WTC11 (cell line): Measurements from ENCODE around the gene MRPS27.

ENCODE experiments used
- AFF4 ChIP-seq: sonication (generic); formaldehyde crosslinking; IDR thresholded peaks from 2 replicates; pipeline ENCODE4 v1.8.1; 2023; ENCODE audit warnings: mild to moderate bottlenecking, missing genetic modification reagents, borderline replicate concordance
- ATF3 ChIP-seq: sonication (generic); formaldehyde crosslinking; conservative IDR thresholded peaks from 2 replicates; pipeline ENCODE4 v1.8.1; 2022; ENCODE audit warnings: mild to moderate bottlenecking, missing genetic modification reagents
- CTCF ChIP-seq: fragments of 200-600 bp; IDR thresholded peaks from 2 replicates; pipeline ENCODE4 v1.8.0; 2022; ENCODE audit warnings: antibody characterized with exemption
- E2F4 ChIP-seq: sonication (generic); formaldehyde crosslinking; IDR thresholded peaks from 2 replicates; pipeline ENCODE4 v1.8.1; 2022; ENCODE audit warnings: low read depth, mild to moderate bottlenecking, moderate library complexity, missing genetic modification reagents, borderline replicate concordance
- ESRRA ChIP-seq: sonication (generic); formaldehyde crosslinking; IDR thresholded peaks from 2 replicates; pipeline ENCODE4 v1.8.1; 2022; ENCODE audit warnings: mild to moderate bottlenecking, missing genetic modification reagents, borderline replicate concordance
- FOXJ3 ChIP-seq: sonication (generic); formaldehyde crosslinking; IDR thresholded peaks from 2 replicates; pipeline ENCODE4 v1.9.0; 2021; ENCODE audit warnings: missing genetic modification reagents, mild to moderate bottlenecking, borderline replicate concordance
- IRF1 ChIP-seq: sonication (generic); formaldehyde crosslinking; IDR thresholded peaks from 2 replicates; pipeline ENCODE4 v1.8.0; 2023; ENCODE audit warnings: missing genetic modification reagents
- JUN ChIP-seq: sonication (generic); formaldehyde crosslinking; IDR thresholded peaks from 2 replicates; pipeline ENCODE4 v1.8.0; 2023; ENCODE audit warnings: mild to moderate bottlenecking, missing genetic modification reagents
- PREB ChIP-seq: sonication (generic); formaldehyde crosslinking; IDR thresholded peaks from 2 replicates; pipeline ENCODE4 v1.8.1; 2022; ENCODE audit warnings: mild to moderate bottlenecking, missing genetic modification reagents, moderate library complexity, borderline replicate concordance
- ZNF138 ChIP-seq: sonication (generic); formaldehyde crosslinking; conservative IDR thresholded peaks from 2 replicates; pipeline ENCODE4 v1.8.1; 2022; ENCODE audit warnings: mild to moderate bottlenecking, moderate library complexity, missing genetic modification reagents
- ZNF281 ChIP-seq: sonication (generic); formaldehyde crosslinking; IDR thresholded peaks from 2 replicates; pipeline ENCODE4 v1.8.0; 2023; ENCODE audit warnings: mild to moderate bottlenecking, missing genetic modification reagents

- no peak for TF ChIP-seq AFF4 (CRISPR knock-in tag)
- TF ChIP-seq JUN (CRISPR knock-in tag), result no peak
- TF ChIP-seq ZNF138, result no peak
- no peak for TF ChIP-seq PREB
- no peak for TF ChIP-seq ATF3 (CRISPR knock-in tag)
- no peak for TF ChIP-seq IRF1
- no peak for TF ChIP-seq CTCF
- TF ChIP-seq ZNF281 (CRISPR knock-in tag), result no peak
- no peak for TF ChIP-seq E2F4 (CRISPR knock-in tag)
- TF ChIP-seq ESRRA, result no peak
- no peak for TF ChIP-seq FOXJ3 (CRISPR knock-in tag)
Observed at GRCh38 chr5:72347801-72348308, 27.8 kb upstream of the MRPS27 start.
